H54 (cell line): Measurements from ENCODE around the gene KRTAP10-3.

ENCODE experiments used
- DNase-seq: peaks from one replicate; pipeline ENCODE4 v3.0.0; 2011; ENCODE audit warnings: low spot score, mixed read lengths; ENCODE audit not compliant: insufficient read length
- FAIRE-seq: peaks from 3 replicates; lab custom pipeline; 2011; peaks lifted over from hg19 to GRCh38; lab: Jason Lieb, UNC
- POLR2A ChIP-seq: IDR thresholded peaks from 2 replicates; pipeline ENCODE4 v1.6.1; 2011; ENCODE audit warnings: low read depth, mild to moderate bottlenecking, low read length

Gene KRTAP10-3

GRCh38 chr21:44529011-44529421 lies 29.6 kb downstream of the KRTAP10-3 start:
- FAIRE-seq (no peak), DNase-seq (no peak)
- no peak for TF ChIP-seq POLR2A

DNA sequence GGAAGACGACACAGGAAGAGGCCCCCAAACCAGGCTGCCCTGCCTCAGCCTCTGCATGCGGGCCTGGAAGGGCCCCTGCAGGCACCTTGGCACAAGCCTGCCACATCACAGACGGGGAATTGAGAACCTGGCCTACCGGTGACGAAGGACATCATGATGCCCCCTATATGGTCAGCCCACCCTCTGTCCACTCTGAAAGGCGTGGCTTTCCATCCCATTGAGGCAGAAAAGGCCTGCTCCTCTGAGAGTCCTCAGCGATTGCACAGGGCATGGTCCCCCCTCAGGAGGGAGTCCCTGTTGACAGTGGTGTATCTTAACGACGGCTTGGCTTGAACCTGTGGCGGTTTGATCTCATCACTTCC lies 30.0 kb downstream of the KRTAP10-3 start:
- no peak for FAIRE-seq
- no peak for DNase-seq
- TF ChIP-seq POLR2A = no peak

- DNase-seq = no peak
- FAIRE-seq = no peak
- no peak for TF ChIP-seq POLR2A
These were observed 30.5 kb downstream of the KRTAP10-3 start for GRCh38 chr21:44527983-44528633.

DNA sequence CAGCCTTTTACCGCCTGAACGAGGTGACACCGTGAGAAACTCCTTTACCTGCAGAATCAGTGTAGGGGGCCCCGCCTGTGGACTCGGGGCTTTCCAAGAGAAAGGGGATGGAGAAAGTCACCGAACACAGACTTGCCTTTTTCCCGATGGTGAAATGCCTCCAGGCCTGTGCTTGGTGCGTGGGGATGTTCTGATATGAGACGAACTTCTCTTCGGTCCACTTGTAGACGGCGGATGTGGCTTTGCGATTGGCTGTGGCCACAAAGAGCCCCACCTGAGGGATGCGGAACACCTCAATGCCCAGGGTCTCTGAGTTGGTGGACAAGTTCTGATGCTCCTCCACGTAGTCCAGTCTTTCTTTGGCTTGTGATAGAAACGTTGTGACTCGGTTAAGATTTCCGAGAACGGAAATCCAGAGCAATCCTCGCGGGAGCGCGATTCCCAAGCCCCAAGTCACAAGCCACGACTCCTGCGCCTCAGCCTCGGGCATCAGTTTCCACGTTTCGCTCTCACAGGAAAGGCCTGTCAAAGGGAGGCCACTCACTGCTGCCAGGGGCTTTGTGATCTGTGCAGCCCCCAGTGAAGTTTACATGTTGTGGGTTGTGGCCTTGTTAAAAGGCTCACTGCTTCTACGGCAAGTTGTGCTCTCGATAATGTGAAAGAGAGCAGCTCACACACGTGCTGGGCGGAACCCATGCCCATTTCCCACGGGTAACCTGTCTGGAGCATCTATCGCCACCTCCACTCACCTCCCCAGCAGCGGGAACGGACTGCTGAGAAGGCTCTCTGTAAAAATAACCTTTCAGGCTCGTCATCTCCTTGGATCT lies 31.2 kb downstream of the KRTAP10-3 start:
- FAIRE-seq = no peak
- TF ChIP-seq POLR2A = no peak

GRCh38 chr21:44526096-44526997 lies 32.2 kb downstream of the KRTAP10-3 start:
- FAIRE-seq = no peak
- DNase-seq = no peak
- no peak for TF ChIP-seq POLR2A

More for the DNA sequence above, 31.2 kb downstream of the KRTAP10-3 start:
- DNase-seq = no peak

- no peak for TF ChIP-seq POLR2A
- DNase-seq (no peak), FAIRE-seq (no peak)
These were observed 33.1 kb downstream of the KRTAP10-3 start for GRCh38 chr21:44525391-44526095.

DNA sequence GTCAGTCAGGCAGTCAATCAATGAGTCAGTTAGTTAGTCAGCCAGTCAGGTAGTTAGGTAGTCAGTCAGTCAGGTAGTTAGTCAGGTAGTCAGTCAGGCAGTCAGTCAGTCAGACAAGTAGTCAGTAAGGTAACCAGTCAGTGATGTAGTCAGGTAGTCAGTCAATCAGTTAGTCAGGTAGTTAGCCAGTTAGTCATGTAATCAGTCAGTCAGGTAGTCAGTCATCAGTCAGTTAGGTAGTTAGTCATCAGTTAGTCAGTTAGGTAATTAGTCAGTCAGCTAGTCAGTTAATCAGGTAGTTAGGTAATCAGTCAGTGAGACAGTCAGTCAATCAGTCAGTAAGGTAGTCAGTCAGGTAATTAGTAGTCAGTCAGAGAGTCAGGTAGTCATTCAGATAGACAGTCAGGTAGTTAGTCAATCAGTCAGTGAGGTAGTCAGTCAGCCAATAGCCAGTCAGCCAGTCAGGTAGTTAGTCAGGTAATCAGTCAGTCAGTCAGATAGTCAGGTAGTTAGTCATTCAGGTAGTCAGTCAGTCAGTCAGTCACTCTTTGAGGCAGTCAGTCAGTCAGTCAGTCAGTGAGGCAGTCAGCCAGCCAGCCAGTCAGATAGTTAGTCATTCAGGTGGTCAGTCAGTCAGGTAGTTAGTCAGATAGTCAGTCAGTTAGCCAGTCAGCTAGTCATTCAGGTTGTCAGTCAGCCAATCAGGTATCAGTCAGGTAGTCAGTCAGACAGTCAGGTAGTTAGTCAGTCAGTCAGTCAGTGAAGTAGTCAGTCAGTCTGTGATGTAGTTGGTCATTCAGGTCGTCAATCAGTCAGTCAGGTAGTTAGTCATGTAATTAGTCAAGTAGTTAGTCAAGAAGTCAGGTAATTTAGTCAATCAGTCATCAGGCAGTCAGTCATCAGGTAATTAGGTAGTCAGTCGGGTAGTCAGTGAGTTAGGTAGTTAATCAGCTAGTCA lies 33.9 kb downstream of the KRTAP10-3 start:
- no peak for FAIRE-seq
- no peak for TF ChIP-seq POLR2A
- no peak for DNase-seq

- TF ChIP-seq POLR2A = no peak
- FAIRE-seq (no peak), DNase-seq (no peak)
These were observed 34.8 kb downstream of the KRTAP10-3 start for GRCh38 chr21:44523567-44524413.

- no peak for DNase-seq
- no peak for TF ChIP-seq POLR2A
- FAIRE-seq = no peak
These were observed 35.8 kb downstream of the KRTAP10-3 start for GRCh38 chr21:44522753-44523204.

- no peak for FAIRE-seq
- TF ChIP-seq POLR2A = no peak
- no peak for DNase-seq
These were observed 36.5 kb downstream of the KRTAP10-3 start for GRCh38 chr21:44521928-44522752.
